Measurements from ENCODE around the gene CHORDC1.
"Not testable (repeated sequence)": the region's sequence is repeated elsewhere in the genome, so short reads cannot be mapped to it uniquely, and the experiment has no call there.

CHORDC1 gene

GRCh38 chr11:90216611-90217010 lies 6.2 kb downstream of the CHORDC1 start:
- DNase-seq: no peak

GRCh38 chr11:90213322-90213721 lies 9.5 kb downstream of the CHORDC1 start:
- DNase-seq: no peak

DNA sequence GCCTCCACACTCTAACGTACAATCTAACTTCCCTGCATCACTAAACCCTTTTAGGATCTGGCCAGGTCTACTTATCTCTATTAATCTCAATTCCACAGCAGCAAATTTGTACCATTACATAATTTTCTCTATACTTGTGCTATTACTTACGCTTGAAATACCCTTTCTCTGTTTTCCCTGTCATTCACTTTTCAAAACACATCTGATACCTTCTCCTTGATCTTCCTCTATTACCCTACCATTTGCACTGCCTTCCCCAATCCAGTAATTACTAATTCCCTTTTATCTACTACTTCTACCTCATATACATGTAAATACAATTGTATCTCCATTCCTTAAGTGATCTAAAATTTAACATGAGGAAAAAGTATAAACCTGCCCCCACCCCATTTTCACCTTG lies 14.0 kb downstream of the CHORDC1 start:
- DNase-seq: no peak

GRCh38 chr11:90207992-90208391 lies 14.9 kb downstream of the CHORDC1 start:
- DNase-seq: not testable (repeated sequence)

DNA sequence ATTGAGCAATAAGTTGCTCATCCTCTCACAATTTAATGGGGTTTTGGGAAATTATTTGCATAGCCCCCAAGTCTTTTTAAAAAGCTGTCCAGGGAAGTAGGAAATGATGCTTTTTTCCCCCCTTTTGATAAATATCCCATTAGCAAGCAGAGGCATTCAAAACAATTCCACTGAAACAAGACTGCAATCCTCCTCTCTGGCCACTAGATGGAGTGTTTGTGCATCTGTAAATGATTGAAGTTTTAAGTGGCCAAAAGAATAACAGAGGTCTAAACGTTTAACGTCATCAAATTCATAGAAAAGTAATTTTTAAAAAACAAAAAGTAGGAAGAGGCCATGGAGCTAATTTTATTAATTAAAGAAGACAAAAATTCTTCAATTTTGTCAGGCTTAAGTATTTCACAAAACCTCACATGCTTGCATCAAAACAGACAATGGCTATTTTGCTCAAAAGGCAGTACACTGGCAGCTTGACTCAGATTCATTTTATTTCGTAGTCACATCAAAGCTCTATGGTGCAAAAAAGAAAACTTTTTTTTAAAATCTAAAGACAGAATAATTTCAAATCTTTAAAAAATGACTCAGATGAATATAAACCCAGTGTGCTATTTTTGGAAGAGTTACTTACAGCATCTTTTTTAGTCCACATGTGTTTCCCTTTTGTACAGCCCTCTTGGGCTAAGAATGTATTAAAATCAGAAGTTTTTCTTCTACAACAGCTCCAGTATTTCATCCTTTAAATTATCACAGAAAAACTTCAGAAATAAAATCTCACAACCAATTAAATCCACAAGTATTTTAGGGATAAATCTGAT lies 17.8 kb downstream of the CHORDC1 start:
- peak in 2 of 51 donors; percentile 6 to 68 for DNase-seq

DNA sequence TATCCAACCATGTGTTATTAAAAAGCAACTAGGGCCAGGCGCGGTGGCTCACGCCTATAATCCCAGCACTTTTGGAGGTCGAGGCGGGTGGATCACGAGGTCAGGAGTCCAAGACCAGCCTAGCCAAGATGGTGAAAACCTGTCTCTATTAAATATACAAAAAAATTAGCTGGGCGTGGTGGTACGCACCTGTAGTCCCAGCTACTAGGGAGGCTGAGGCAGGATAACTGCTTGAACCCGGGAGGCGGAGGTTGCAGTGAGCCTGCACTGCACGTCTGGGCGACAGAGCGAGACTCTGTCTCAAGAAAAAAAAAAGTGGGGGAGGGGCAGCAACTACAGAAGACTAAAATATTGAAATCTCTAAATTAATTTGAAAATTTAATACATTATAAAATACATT lies 18.4 kb downstream of the CHORDC1 start:
- no peak for DNase-seq

DNA sequence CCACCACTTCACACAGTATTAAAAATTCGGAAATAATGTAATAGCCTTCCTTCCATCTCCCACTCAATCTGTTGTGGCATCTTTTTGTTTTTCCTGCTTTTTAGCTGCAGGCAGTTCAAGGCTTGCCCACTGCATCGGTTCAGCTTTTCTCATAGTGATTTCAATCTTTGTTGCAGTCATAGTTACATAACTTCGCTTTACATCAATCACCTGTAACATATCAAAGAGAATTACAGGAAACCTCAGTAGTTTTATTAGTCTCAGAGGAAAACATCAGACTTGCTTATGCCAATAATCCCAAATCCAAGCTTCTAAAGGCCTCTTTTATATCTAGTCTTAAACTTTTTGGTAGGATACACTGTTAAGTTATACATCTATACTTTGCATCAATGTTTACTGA lies 20.5 kb downstream of the CHORDC1 start:
- no peak for DNase-seq

DNA sequence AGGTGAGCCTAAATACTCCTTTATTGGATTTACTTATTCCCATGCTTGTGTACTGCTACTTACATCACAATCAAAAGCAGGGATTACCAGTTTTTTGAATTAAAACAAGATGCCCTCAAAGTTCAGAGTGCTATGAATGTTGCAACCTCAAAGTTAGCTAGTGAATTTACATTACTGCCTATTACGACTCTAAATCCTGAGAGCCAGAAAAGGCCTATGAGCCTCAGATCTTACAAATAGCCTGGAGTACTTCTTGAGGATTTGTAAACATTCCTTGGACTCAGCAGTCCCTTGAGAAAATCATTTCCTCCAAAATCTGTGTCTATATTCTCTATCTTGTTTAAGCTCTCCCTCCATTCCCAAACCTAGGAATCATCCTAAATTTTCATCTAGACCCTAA lies 25.5 kb downstream of the CHORDC1 start:
- DNase-seq: no peak

DNA sequence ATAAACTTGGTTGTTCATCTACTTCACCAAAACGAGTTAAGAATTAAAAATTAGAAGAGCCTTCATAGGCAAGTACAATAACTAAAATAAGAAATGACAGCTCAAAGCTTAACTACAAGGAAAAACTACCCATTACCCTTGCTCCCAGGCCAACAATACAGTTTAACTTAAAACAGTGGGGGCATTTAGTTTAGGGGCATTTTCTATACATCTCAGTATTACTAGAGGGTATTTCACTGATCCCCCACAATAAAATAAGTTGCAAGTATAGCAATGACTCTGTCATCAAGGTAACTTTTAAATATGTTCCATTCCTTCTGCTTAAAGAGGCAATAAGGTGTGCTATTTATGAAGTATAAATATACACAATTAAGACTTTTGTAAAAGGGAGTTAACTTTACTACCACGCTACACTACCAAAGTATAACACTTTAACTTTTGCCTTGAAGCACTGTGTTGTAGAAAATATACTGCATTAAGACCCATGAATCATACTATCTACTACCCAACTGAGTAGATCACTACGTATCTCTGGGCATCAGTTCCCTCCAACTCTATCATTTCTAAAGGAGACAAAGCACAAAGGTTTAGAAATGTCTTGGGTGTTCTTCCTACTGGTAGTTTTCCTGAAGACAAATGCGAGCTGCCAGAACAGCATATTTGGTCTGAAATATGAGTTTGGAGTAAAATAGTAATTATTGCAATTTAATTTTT lies 29.8 kb downstream of the CHORDC1 start:
- no peak for DNase-seq

GRCh38 chr11:90189011-90189410 lies 33.8 kb downstream of the CHORDC1 start:
- DNase-seq: no peak

DNA sequence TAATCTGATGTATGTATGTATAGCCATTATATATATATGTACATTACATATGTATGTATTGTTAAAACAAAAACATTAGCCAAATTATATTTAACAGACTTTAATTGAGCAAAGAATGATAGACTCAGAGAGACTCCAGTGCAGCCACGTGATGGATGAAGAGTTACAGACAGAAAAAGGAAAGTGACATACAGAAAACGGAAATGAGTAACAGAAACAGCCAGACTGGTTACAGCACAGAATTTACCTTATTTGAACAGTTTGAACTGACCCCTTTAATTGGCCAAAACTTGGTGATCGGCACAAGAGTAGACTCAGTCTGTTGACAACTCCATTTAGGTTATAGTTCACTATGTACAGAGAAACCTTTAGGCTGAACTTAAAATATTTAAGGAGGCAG lies 35.0 kb downstream of the CHORDC1 start:
- DNase-seq: no peak

GRCh38 chr11:90179923-90180322 lies 42.9 kb downstream of the CHORDC1 start:
- DNase-seq: no peak

DNA sequence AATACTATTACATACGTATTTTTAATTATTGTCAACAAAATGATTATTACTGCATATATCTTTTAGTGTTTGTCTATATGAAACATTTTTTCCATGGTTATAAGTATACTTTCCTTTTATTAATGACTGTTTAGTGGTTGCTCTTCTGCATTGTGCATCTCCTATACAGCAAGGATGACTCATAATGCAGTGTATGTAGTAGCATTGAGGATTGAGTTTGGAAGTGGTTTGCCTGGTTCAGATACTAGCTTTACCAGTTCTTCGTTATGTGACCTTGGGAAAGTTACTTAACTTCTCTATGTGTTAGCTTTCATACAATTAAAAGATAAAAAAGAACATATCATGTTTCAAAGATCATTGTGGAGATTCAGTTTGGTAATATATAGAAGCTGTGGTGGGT lies 44.1 kb downstream of the CHORDC1 start:
- no peak for DNase-seq

GRCh38 chr11:90176069-90176468 lies 46.8 kb downstream of the CHORDC1 start:
- no peak for DNase-seq

- DNase-seq: no peak
These were observed 51.5 kb downstream of the CHORDC1 start for GRCh38 chr11:90171359-90171758.

- no peak for DNase-seq
These were observed 54.3 kb downstream of the CHORDC1 start for GRCh38 chr11:90168571-90168970.

DNA sequence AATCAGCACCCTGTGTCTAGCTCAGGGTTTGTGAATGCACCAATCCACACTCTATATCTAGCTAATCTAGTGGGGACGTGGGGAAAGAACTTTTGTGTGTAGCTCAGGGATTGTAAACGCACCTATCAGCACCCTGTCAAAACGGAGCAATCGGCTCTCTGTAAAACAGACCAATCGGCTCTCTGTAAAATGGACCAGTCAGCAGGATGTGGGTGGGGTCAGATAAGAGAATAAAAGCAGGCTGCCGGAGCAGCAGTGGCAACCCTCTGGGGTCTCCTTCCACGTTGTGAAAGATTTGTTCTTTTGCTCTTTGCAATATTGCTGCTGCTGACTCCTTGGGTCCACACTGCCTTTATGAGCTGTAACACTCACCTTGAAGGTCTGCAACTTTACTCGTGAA lies 55.1 kb downstream of the CHORDC1 start:
- DNase-seq: not testable (repeated sequence)

DNA sequence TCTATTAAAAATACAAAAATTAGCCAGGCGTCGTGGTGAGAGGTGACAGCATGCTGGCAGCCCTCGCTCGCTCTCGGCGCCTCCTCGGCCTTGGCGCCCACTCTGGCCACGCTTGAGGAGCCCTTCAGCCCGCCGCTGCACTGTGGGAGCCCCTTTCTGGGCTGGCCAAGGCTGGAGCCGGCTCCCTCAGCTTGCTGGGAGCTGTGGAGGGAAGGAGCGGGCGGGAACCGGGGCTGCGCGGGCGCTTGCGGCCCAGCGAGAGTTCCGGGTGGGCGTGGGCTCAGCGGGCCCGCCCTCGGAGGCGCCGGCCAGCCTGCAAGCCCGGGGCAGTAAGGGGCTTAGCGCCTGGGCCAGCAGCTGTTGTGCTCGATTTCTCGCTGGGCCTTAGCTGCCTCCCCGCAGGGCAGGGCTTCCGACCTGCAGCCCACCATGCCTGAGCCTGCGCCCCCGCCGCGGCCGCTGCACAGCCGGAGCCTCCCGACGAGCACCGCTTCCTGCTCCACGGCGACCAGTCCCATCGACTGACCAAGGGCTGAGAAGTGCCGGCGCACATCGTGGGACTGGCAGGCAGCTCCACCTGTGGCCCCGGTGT lies 55.8 kb downstream of the CHORDC1 start:
- not testable (repeated sequence) for DNase-seq

All from hypothalamus (tissue), 51 donors.